Activated CD4-positive, alpha-beta T cell treated with anti-CD3 and anti-CD28 coated beads, Interleukin-2, amount 50 U/mL, for 24 hours (primary cell): Measurements from ENCODE around the gene B4GALT3.
A peak's percentile ranks its signal among the peaks of the same experiment; 100 is the strongest.

Experiments
- DNase-seq, 2 donors: peaks; one replicate each; pipeline ENCODE4 v3.0.0-alpha.2; 2020; ENCODE audit warnings: low read depth in 1 of 2, low spot score in 1 of 2

The B4GALT3 gene

GRCh38 chr1:161164901-161165610 is 12.3 kb downstream of the B4GALT3 start:
- DNase-seq = no peak

- DNase-seq = no peak
Observed at GRCh38 chr1:161163793-161164192, 13.5 kb downstream of the B4GALT3 start.

DNA sequence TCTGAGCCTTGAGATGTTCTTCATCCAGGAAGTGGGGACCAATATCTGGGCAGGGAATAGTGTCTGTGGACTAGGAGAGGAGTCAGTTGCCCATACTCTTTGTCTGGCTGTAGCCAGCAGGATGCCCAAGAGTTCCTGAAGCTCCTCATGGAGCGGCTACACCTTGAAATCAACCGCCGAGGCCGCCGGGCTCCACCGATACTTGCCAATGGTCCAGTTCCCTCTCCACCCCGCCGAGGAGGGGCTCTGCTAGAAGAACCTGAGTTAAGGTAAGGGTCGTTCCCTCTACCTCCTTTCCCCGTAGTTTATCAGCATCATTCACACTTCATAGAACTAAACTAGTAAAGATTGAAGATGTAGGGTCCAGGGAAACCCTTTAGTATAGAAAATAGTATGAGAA is 14.5 kb downstream of the B4GALT3 start:
- no peak for DNase-seq

DNA sequence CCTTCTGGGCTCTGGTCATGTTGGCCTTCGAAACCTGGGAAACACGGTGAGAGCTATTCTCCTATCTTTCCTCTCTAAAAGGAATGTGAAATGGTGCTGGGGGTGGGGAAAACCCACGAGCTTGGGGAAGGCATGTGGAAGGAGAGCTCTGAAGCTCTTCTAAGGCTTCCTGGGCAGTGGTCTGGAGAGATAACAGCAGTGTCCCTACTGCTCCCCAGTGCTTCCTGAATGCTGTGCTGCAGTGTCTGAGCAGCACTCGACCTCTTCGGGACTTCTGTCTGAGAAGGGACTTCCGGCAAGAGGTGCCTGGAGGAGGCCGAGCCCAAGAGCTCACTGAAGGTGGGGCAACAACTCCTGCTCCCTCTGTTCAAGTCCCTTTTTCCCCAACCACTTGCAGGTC is 15.3 kb downstream of the B4GALT3 start:
- DNase-seq = no peak

- DNase-seq = no peak
Observed at GRCh38 chr1:161161652-161162051, 15.7 kb downstream of the B4GALT3 start.

GRCh38 chr1:161160671-161161145 is 16.6 kb downstream of the B4GALT3 start:
- DNase-seq = no peak

GRCh38 chr1:161159913-161160243 is 17.4 kb downstream of the B4GALT3 start:
- DNase-seq = no peak

DNA sequence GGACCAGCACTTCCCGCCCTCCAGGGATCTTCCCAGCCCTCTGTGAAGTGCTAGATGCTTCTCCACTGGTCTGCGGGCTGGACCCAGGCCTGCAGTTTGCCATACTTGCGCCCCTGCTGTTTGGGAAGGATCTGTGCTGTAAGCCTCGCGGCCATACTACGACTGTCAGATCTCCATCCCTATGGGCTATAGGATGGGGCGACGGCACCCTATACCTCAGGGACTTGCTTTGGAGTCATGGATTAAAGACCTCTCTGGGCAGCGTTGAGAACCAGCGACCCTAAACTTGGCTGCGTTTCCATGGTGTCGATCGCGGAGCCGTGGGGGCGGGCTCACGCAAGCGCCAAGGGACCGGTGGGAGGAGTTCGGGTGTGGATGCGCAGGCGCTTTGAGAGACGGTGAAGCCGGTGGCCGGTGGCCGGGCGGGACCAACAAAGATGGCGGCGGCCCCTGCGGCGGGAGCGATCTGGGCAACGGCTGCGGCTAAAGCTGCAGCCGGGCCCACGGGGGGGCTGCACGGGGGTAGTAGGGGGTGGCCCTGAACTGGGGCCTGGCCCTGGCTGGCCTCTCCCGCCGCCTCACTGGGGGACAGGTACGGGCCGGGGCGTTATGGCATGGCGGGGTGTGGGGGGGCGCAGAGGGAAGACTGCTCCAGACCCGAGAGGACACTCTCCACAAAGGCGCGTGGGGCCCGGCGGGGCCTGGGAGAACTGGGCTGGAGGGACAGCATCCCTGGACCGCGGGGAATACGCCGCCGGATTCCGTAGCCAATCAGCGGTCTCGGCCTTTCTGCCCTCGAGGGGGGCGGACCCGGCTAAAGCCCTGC is 18.0 kb downstream of the B4GALT3 start, which contains the start of gene USP21:
Gene USP21, plus strand, starts transcription at position 414 of the 826 bp plus-strand sequence. CDS start 1,141 bp downstream, outside the sequence.
- DNase-seq = peak; percentile 80 to 90

GRCh38 chr1:161158316-161159010 is 18.8 kb downstream of the B4GALT3 start:
- no peak for DNase-seq

DNA sequence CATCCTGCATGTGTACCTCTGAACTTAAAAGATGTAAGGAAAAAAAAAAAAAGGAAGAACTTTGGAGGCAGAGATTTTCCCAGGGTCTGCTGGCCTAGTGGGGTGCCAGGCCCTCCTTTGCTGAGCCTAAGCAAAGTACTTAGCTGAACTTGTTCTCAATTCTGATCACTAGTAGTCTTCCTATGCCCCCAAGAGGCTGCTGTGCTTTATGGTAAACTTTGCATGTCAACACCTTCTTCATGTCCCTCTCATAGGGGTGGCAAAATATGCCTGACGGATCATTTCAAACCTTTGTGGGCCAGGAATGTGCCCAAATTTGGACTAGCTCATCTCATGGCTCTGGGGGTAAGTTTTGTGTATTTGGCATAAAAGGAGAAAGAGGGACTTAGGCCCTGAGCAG is 19.4 kb downstream of the B4GALT3 start:
- no peak for DNase-seq

DNA sequence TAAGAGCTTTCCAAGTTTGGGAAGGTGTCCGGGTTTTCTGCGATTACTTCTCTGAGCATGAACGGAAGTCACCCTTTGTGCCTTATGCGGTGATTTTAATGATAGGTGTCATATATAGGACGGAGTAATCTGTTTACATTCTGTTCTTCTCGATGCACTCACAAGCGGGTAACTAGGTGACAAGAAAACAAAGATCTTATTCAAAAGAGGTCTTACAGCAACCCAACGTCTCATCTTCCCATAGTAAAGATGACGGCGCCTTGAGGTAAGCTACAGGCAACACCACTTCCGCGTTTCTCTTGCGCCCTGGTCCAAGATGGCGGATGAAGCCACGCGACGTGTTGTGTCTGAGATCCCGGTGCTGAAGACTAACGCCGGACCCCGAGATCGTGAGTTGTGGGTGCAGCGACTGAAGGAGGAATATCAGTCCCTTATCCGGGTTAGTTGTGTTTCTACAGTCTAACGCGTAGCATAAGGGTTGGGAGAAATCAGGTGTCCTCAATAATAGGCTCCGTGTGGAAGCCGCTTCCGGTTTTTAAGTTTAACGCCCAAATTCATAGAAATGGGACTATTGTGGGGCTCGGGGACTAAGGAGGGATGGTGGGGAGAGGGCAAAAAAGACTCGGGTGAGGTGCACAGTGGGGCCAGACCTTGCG is 23.5 kb downstream of the B4GALT3 start, which contains the start of gene UFC1:
Gene UFC1, plus strand, starts transcription at position 297 of the 656 bp plus-strand sequence. Its CDS starts 20 bp downstream, at position 317.
- DNase-seq = peak; percentile 63 to 76

DNA sequence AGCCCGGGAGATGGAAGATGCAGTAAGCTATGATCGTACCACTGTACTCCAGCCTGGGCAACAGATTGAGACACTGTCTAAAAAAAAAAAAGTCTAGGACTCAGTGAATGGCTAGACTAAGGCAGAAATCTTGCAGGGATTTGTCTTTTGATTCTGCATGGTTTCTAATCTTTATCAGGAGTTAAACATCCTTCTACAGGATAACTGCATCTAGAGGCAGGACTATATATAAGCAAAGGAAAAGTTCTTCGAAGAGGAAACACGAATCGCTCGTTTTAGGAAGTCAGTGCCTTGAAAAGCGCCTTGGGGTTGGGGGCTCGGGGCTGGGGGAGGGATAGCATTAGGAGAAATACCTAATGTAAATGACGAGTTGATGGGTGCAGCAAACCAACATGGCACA is 24.1 kb downstream of the B4GALT3 start:
- no peak for DNase-seq

GRCh38 chr1:161145832-161146231 is 31.5 kb downstream of the B4GALT3 start:
- no peak for DNase-seq

- DNase-seq = no peak
Observed at GRCh38 chr1:161140755-161141400, 36.4 kb downstream of the B4GALT3 start.

- peak in 1 of 2 donors; percentile 32 for DNase-seq
Observed at GRCh38 chr1:161139766-161140165, 37.5 kb downstream of the B4GALT3 start.

DNA sequence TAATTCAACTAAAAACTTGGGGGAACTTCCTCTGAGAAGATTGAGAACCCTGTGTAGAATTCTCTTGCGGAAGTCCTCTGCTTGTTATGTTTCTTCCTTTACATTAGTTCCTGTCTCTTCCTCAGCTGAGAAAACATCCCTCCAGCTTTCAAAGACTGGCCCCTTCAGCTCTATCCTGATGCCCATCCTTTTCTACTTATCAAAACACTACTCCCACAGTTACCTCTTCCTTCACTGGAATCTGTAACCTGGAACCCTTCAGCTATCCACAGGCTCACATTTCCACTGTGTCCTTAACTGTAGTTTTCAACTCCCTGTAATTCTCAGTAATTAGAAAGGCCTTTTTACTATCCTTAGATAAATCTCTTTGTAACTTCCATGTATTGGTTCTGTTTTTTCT is 38.9 kb downstream of the B4GALT3 start:
- no peak for DNase-seq

- DNase-seq = no peak
Observed at GRCh38 chr1:161137881-161138280, 39.4 kb downstream of the B4GALT3 start.

DNA sequence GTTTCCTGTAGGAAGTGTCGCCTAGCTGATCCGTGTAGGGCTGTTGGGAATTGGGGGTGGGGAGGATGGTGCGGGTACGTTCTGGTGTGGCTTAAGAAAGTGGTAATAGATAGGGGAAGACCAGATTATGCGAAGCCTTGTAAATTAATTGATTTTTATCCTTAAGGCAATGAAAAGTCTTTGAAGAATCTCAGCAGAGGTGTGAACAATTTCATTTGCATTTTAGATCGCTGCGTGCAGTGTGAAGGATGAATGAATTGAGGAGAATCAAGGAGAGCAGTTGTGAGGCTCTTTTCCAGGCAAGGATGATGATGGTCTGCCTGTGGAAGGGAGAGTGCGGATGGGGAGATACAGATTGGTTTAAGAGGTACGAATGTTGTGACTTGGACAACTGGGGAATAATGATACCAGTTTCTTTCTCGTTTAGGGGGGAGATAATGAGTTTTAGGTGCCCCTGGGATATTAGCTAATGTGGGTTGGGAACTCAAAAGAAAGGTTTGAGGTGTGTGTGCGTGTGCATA is 44.0 kb downstream of the B4GALT3 start:
- DNase-seq = no peak

DNA sequence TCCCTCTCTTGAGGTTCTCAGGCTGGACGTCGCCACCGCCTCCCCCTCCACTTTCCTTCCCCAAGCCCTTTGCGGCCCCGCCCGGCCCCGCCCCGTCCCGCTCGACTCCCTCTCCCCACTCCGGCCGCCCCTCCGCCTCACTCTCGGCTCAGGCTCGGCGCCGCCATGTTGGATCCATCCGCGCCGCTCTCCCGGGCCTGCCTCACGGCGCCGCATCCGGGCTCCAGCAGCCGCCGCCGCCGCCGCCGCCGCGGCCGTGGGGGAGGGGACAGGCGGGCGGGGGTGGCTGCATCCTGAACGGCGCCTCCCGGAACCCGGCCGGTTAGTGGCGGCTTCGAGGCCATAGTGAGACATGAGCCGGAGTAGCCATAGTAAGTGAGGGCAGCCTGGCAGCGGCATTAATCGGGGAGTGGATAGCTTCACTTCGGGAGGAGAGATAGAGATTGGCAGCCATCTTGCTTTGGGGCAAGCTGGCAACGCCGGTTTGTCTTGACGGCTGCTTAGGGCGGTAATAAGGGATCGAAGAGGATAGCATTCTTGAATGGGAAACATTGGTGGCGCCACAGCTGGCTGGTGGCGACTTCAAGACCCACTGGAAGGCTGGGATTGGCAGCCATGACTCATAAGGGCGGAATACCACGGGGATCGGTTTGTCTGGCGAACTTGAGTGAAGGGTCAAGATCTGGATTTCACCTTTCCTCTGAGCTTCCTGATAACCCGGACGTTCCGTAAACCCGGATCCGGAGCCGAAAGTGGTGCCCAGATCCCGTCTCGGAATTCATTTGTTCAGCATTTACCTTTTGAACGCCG is 44.7 kb downstream of the B4GALT3 start, which contains the start of gene DEDD:
Gene DEDD, minus strand, starts transcription at position 258 of the 810 bp plus-strand sequence. CDS start 8,205 bp downstream, outside the sequence.
- DNase-seq = peak; percentile 79 to 88
